22Rv1 (cell line): ENCODE measurements around the gene PLAC1.

Source experiments
- H3K27ac ChIP-seq: fragments of 450-650 bp; 2 replicates; pipeline ENCODE4 v1.5.1; 2017
- ZFX ChIP-seq: fragments of 450-650 bp; IDR thresholded peaks from 2 replicates; pipeline ENCODE4 v1.6.1; 2017; ENCODE audit warnings: antibody characterized with exemption, borderline replicate concordance
- TF ChIP-seq, protein P1 (sequence below): fragments of 450-650 bp; IDR thresholded peaks from 2 replicates; pipeline ENCODE4 v1.5.1; 2017; ENCODE audit warnings: mild to moderate bottlenecking

PLAC1 gene

DNA sequence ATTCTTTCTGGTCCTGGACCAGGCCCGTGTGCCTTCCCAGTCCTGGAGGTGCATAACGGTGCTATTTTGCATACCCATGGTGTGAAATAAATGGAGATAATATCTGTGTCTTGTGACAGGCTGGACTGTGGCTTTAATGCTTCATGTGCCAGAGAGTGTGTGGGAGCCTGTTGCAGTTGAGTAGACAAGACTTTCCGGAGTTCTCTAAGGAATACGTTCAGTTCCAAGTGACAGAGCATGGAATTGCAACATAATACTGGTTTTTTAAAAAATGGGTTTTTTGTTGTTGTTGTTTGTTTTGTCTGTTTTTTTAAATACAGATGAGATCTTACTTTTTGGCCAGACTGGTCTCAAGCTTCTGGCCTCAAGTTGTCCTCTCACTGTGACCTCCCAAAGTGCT lies 124.3 kb downstream of the PLAC1 start:
- no peak for TF ChIP-seq ZFX
- TF ChIP-seq, protein P1, sequence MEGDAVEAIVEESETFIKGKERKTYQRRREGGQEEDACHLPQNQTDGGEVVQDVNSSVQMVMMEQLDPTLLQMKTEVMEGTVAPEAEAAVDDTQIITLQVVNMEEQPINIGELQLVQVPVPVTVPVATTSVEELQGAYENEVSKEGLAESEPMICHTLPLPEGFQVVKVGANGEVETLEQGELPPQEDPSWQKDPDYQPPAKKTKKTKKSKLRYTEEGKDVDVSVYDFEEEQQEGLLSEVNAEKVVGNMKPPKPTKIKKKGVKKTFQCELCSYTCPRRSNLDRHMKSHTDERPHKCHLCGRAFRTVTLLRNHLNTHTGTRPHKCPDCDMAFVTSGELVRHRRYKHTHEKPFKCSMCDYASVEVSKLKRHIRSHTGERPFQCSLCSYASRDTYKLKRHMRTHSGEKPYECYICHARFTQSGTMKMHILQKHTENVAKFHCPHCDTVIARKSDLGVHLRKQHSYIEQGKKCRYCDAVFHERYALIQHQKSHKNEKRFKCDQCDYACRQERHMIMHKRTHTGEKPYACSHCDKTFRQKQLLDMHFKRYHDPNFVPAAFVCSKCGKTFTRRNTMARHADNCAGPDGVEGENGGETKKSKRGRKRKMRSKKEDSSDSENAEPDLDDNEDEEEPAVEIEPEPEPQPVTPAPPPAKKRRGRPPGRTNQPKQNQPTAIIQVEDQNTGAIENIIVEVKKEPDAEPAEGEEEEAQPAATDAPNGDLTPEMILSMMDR = no peak
- H3K27ac ChIP-seq = no peak overlapping the region

DNA sequence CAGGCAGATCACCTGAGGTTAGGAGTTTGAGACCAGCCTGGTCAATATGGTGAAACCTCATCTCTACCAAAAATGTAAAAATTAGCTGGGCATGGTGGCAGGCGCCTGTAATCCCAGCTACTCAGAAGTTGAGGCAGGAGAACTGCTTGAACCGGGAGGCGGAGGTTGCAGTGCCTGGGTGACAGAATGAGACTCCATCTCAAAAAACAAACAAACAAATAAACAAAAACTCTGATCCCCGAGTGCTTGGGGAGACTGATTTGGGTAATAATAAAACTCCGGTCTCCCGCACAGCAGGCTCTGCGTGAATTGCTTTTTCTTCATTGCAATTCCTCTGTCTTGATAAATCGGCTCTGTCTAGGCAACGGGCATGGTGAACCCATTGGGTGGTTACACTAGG lies 124.9 kb downstream of the PLAC1 start:
- no peak overlapping the region for H3K27ac ChIP-seq
- TF ChIP-seq, protein P1 = no peak
- no peak for TF ChIP-seq ZFX

DNA sequence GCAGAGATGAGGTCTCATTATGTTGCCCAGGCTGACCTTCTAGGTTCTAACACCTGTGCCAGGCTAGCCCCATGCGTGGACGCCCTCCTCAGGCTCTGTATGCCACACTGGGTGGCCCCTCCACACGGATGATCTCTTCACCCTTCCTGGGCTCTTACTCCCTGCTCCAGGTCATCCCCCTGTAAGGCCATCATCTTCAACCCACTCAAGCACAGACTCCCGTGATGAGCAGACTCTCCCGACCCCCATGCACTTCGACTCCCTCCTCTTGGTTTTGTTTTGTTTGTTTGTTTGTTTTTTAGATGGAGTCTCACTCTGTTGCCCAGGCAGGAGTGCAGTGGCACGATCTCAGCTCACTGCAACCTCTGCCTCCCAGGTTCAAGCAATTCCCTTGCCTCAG lies 127.4 kb downstream of the PLAC1 start:
- no peak overlapping the region for H3K27ac ChIP-seq
- TF ChIP-seq, protein P1 = no peak
- no peak for TF ChIP-seq ZFX

DNA sequence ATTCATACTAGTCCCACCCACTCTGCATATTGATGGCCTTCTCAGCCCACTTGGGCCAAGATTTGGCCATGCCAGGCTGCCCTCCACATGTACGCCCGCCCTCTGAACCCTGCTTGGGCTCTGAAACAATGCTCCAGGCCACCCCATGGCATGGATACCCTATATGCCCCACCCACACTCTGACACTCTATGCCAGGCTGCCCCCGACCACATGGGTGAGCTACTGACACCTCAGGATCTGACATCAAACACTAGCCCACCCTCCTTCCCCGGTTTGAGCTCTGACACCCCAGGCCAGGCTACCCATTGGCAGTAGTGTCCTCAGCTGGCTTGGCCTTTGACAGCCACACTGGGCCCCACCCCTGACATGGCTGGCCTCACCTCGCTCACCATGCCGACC lies 128.8 kb downstream of the PLAC1 start:
- H3K27ac ChIP-seq = no peak overlapping the region
- TF ChIP-seq, protein P1 = no peak
- no peak for TF ChIP-seq ZFX

DNA sequence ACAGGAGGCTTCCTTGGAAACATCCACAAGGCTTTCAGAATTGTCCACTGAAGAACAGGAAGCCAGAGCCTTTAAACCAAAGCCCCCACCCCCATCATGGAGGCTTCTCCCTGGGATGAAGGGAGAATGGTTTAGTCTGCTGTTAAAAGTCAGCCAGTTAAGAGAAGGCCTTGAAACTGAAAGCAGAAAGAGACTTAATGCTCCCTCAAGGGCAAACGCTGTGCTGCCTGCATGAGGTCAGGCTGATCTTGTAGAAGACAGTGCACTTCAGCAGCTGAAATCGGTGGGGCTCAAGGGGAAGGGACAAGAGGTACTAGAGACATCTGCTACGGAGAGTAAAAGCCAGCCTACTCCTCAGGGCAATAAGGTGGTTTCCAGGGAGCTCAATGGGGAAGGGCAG lies 129.3 kb downstream of the PLAC1 start:
- no peak for TF ChIP-seq ZFX
- TF ChIP-seq, protein P1 = no peak
- no peak overlapping the region for H3K27ac ChIP-seq

DNA sequence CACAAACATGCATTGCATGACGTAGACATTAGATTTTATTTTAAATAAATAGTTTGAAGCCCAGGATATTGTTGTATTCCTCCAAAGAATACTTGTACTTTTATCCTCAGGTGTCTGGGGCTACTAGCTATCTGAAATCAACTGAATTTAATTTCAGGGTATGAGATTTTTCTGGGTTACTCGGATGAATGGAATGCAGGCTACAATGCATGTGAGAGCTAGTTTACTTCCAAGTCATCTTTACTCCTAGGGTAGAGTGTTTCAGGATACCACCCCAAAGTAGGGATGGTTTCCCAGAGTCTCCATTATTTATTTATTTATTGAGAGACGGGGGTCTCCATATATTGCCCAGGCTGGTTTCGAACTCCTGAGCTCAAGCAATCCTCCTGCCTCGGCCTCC lies 131.9 kb downstream of the PLAC1 start:
- TF ChIP-seq ZFX = no peak
- TF ChIP-seq, protein P1 = no peak
- no peak overlapping the region for H3K27ac ChIP-seq

DNA sequence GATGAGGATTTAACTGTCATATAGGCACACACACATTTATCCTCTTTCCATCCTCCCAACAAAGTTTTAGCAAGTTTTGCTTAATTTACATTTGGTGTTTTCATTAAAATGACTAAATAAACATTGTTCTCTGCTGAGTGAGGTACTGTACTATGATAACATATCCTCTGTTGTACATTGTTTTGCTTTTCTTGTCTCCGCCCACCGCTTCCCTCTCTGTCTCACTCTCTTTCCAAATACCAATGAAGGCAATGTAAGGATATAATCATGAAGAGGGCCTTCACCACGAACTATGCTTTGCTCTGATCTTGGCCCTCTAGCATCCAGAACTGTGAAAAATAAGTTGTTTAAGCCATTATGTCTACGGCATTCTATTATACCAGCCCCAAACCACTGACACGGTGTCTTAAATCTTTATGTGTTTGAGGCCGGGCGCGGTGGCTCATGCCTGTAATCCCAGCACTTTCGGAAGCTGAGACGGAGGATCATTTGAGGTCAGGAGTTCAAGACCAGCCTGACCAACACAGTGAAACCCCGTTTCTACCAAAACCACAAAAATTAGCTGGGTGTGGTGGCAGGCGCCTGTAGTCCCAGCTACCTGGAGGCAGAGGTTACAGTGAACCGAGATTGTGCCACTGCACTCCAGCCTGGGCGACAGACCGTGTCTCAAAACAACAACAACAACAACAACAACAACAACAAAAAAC lies 133.0 kb downstream of the PLAC1 start:
- no peak for TF ChIP-seq ZFX
- TF ChIP-seq, protein P1 = no peak
- no peak overlapping the region for H3K27ac ChIP-seq
